Subcutaneous adipose tissue (tissue), 4 donors: ENCODE results near the gene LTBP2. TPM values are rescaled to one million over a fixed set of nuclear protein-coding genes. Genes with fewer than 3 reads are reported as not detected.

Experiments used
- CTCF ChIP-seq: fragments of 450-650 bp; IDR thresholded peaks from one replicate; pipeline ENCODE4 v1.5.1; 2016; ENCODE audit warnings: low read depth, mild to moderate bottlenecking, control low read depth, antibody characterized with exemption, moderate library complexity
- total RNA-seq, 4 donors: library from RNA; depleted of rRNA; stranded (reverse); fragments of >200 nt; gene quantifications; one replicate each; pipeline ENCODE4 v1.1.0, GENCODE V29; 2016

LTBP2 gene
- total RNA-seq, 4 donors from 2014 or later: 39.6 to 109 (median 64.3) TPM

DNA sequence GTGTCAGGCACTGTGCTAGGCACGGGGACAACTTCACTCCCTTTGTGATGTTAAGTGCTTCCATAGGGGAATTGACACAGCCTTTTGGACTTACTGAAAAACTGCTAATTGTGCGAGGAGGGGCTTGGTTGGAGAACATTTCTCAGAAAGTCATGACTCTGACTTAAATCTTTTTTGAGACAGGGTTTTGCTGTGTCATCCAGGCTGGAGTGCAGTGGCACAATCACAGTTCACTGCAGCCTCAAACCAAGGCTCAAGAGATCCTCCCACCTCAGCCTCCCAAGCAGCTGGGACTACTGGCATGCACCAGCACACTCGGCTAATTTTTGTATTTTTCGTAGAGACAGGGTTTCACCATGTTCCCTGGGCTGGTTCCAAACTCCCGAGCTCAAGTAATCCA, 10.2 kb upstream of the LTBP2 start:
- no peak for TF ChIP-seq CTCF

- TF ChIP-seq CTCF: no peak
These were observed 9.5 kb upstream of the LTBP2 start for GRCh38 chr14:74621556-74621955.

DNA sequence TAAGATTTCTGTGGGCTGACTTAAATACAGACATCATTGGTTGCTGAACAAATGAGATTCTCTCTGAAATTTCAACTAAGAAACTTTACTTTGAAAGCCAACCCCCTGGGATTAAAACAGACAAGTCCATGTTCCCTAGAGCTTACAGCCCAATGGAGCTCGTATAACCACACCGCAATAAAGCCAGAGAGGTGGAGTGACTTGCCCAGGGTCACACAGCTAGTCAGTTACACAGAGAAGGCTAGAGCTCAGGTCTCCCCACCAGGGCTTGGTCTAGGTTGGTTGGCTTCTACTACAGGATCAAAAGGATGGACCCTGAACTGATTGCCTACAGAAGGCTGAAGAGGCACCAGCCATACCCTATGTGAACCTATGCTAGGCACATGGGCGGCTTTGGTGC, 8.9 kb upstream of the LTBP2 start:
- no peak for TF ChIP-seq CTCF

DNA sequence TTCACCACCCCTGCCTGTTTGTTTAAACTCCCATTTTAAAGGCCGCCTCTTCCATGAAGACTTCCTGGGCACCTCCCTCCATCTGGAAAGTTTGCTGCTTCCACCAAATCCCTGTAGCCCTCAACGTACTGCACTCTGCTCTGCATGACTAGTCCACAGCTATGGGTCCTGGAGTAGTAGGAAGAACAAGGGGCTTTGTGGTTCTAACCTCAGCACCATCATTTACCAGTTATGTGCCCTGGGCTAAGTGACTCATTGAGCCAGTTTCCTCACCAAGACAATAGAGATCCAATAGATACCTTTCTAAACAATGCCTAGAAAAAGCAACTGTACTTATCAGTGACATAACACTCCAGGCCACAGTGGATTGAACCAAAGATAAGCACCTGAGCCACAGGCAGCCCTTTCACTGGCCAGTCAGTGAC, 8.5 kb upstream of the LTBP2 start:
- TF ChIP-seq CTCF: no peak

DNA sequence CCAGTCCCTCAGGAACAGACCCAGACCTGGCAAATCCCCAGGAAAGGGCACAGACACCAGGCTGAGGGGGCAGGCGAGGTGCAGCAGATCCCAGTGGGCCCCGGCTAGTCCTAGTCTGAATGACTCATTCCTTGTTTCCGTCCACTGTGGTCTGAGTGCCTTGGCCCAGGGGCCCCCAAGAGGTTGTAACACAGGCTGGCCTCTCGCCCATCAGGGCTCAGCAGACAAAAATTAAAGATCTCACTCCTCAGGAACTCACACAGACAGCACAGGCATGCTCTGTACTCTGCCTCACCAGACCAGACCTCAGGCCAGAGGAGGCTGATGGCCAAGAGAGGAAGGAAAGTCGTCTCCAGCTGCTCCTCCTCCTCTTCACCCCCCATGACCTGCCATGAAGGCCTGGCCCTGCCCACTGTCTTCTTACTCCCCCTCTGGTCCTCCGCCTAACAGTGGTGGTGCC, 7.7 kb upstream of the LTBP2 start:
- no peak for TF ChIP-seq CTCF

DNA sequence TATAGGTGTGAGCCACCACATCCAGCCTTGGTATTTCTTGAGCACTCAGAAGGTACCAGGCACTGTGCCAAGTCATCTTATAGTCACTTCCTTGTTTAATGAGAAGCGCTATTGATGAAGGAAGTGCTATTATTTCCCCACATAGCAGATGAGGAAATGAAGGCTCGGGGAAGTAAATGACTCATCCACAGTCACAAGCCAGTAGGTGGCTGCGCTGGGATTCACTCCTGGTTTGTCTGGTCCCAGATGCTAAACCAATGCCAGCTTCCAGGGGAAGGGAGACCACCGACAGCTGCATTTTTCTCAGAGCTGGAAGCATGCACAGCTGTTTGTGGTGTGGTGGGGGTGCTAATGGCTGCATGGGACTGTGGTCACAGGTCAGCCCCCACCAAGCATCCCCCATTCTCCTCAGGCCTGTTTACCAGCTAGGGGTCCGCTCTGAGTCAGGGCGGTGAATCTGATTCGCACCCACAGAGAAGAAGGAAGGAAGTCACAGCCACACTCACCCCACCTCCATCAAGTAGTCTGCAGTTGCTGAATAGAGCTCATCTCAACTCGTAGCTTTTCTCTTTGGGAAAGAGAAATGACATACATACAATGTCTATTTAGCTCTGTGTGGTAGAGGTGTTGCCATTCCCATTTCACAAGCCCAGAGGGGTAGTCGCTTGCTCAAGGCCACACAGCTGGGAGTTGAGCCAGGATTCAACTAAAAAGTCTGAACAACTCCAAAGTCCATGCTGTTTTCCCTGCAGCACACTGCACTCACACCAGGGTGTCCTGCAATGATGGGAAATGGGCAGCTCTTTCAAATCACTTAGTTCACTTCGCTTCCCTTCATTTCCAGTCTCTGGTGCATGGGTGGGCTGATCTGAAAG, 6.3 kb upstream of the LTBP2 start:
- TF ChIP-seq CTCF: no peak

DNA sequence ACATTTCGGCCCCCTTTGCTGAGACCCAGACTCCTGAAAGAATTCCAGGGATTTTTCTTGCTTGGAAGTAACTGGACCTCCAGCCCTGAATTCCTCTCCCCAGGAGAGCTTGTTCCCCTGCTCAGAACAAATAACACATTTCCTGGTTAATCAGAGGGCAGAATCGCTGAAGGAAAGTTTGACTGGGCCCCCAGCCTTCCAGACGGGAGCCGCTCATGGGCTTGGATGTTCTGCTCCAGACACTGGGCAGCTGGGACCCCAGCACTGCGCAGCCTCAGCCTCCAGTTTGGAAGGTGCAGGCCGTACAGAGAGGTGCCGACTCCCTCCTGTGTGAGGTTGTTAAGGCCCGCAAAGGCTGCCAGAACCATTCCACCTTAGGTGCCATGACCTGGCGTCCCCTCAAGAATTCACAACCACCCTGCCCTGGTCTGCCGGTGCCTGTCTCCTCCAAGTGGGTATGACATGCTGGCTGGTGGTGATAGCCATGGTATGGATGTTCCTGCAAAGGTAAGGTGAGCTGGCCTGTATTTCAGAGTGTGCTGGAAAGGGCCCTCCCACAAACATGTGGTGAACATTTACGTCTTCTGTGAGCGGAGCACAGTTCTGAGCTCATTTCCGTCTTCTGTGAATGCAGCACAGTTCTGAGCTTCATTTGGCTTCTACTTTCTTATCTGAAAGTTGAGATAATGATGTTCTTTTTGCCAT, 5.1 kb upstream of the LTBP2 start:
- no peak for TF ChIP-seq CTCF
